ENCODE results near the gene STARD13.

Gene STARD13

GRCh38 chr13:33212396-33212795 is 73.2 kb downstream of the STARD13 start:
- H3K27me3 ChIP-seq (ENCODE audit: insufficient read depth, low read length): no peaks in the 10 kb centered on the region
- no peaks in the 10 kb centered on the region for H3K36me3 ChIP-seq (ENCODE audit: insufficient read depth, low read length)
- H3K4me1 ChIP-seq (ENCODE audit: insufficient read depth, low read length): peaks cover 18% of the 10 kb centered on the region
- H2AFZ ChIP-seq (ENCODE audit: low read depth, low read length): no peak overlapping the region
- H3K9me3 ChIP-seq (ENCODE audit: low read length): no peaks in the 10 kb centered on the region
- H3K4me3 ChIP-seq (ENCODE audit: low read length): no peak overlapping the region

- H3K36me3 ChIP-seq (ENCODE audit: insufficient read depth, low read length): no peaks in the 10 kb centered on the region
- no peaks in the 10 kb centered on the region for H3K27me3 ChIP-seq (ENCODE audit: insufficient read depth, low read length)
- H3K9me3 ChIP-seq (ENCODE audit: low read length): no peaks in the 10 kb centered on the region
- no peak overlapping the region for H2AFZ ChIP-seq (ENCODE audit: low read depth, low read length)
- peaks cover 18% of the 10 kb centered on the region for H3K4me1 ChIP-seq (ENCODE audit: insufficient read depth, low read length)
- no peak overlapping the region for H3K4me3 ChIP-seq (ENCODE audit: low read length)
Measured at GRCh38 chr13:33210090-33210489, 75.5 kb downstream of the STARD13 start.

GRCh38 chr13:33208290-33209220 is 77.0 kb downstream of the STARD13 start:
- peaks cover 5% of the 10 kb centered on the region for H3K4me1 ChIP-seq (ENCODE audit: insufficient read depth, low read length)
- no peaks in the 10 kb centered on the region for H3K9me3 ChIP-seq (ENCODE audit: low read length)
- no peaks in the 10 kb centered on the region for H3K36me3 ChIP-seq (ENCODE audit: insufficient read depth, low read length)
- H3K4me3 ChIP-seq (ENCODE audit: low read length): no peak overlapping the region
- H2AFZ ChIP-seq (ENCODE audit: low read depth, low read length): no peak overlapping the region
- H3K27me3 ChIP-seq (ENCODE audit: insufficient read depth, low read length): no peaks in the 10 kb centered on the region

GRCh38 chr13:33207615-33207961 is 78.0 kb downstream of the STARD13 start:
- no peak overlapping the region for H3K4me3 ChIP-seq (ENCODE audit: low read length)
- no peaks in the 10 kb centered on the region for H3K36me3 ChIP-seq (ENCODE audit: insufficient read depth, low read length)
- peaks cover 2% of the 10 kb centered on the region for H3K4me1 ChIP-seq (ENCODE audit: insufficient read depth, low read length)

GRCh38 chr13:33206945-33207614 is 78.5 kb downstream of the STARD13 start:
- Histone ChIP-seq H3K36me3 (ENCODE audit: insufficient read depth, low read length) (no peaks in the 10 kb centered on the region), H2AFZ (ENCODE audit: low read depth, low read length) (no peak overlapping the region), H3K4me1 (ENCODE audit: insufficient read depth, low read length) (peaks cover 2% of the 10 kb centered on the region), H3K27me3 (ENCODE audit: insufficient read depth, low read length) (no peaks in the 10 kb centered on the region), H3K9me3 (ENCODE audit: low read length) (no peaks in the 10 kb centered on the region), H3K4me3 (ENCODE audit: low read length) (no peak overlapping the region)

More at GRCh38 chr13:33207615-33207961, 78.0 kb downstream of the STARD13 start:
- Histone ChIP-seq H2AFZ (ENCODE audit: low read depth, low read length) (no peak overlapping the region), H3K27me3 (ENCODE audit: insufficient read depth, low read length) (no peaks in the 10 kb centered on the region), H3K9me3 (ENCODE audit: low read length) (no peaks in the 10 kb centered on the region)

- no peaks in the 10 kb centered on the region for H3K36me3 ChIP-seq (ENCODE audit: insufficient read depth, low read length)
- no peak overlapping the region for H2AFZ ChIP-seq (ENCODE audit: low read depth, low read length)
- peaks cover 2% of the 10 kb centered on the region for H3K4me1 ChIP-seq (ENCODE audit: insufficient read depth, low read length)
- H3K27me3 ChIP-seq (ENCODE audit: insufficient read depth, low read length): no peaks in the 10 kb centered on the region
- no peaks in the 10 kb centered on the region for H3K9me3 ChIP-seq (ENCODE audit: low read length)
- no peak overlapping the region for H3K4me3 ChIP-seq (ENCODE audit: low read length)
Measured at GRCh38 chr13:33206425-33206824, 79.1 kb downstream of the STARD13 start.

GRCh38 chr13:33205804-33206221 is 79.7 kb downstream of the STARD13 start:
- no peak overlapping the region for H2AFZ ChIP-seq (ENCODE audit: low read depth, low read length)
- no peak overlapping the region for H3K4me3 ChIP-seq (ENCODE audit: low read length)
- H3K9me3 ChIP-seq (ENCODE audit: low read length): no peaks in the 10 kb centered on the region
- no peaks in the 10 kb centered on the region for H3K36me3 ChIP-seq (ENCODE audit: insufficient read depth, low read length)
- peaks cover 2% of the 10 kb centered on the region for H3K4me1 ChIP-seq (ENCODE audit: insufficient read depth, low read length)
- H3K27me3 ChIP-seq (ENCODE audit: insufficient read depth, low read length): no peaks in the 10 kb centered on the region

- no peak overlapping the region for H2AFZ ChIP-seq (ENCODE audit: low read depth, low read length)
- peaks cover 2% of the 10 kb centered on the region for H3K4me1 ChIP-seq (ENCODE audit: insufficient read depth, low read length)
- H3K9me3 ChIP-seq (ENCODE audit: low read length): no peaks in the 10 kb centered on the region
- H3K4me3 ChIP-seq (ENCODE audit: low read length): no peak overlapping the region
- H3K27me3 ChIP-seq (ENCODE audit: insufficient read depth, low read length): no peaks in the 10 kb centered on the region
- no peaks in the 10 kb centered on the region for H3K36me3 ChIP-seq (ENCODE audit: insufficient read depth, low read length)
Measured at GRCh38 chr13:33205224-33205623, 80.3 kb downstream of the STARD13 start.

GRCh38 chr13:33204130-33204927 is 81.2 kb downstream of the STARD13 start:
- no peak overlapping the region for H2AFZ ChIP-seq (ENCODE audit: low read depth, low read length)
- no peaks in the 10 kb centered on the region for H3K9me3 ChIP-seq (ENCODE audit: low read length)
- no peaks in the 10 kb centered on the region for H3K27me3 ChIP-seq (ENCODE audit: insufficient read depth, low read length)
- H3K4me1 ChIP-seq (ENCODE audit: insufficient read depth, low read length): peaks cover 2% of the 10 kb centered on the region
- H3K36me3 ChIP-seq (ENCODE audit: insufficient read depth, low read length): no peaks in the 10 kb centered on the region
- no peak overlapping the region for H3K4me3 ChIP-seq (ENCODE audit: low read length)

- Histone ChIP-seq H2AFZ (ENCODE audit: low read depth, low read length) (no peak overlapping the region), H3K27me3 (ENCODE audit: insufficient read depth, low read length) (no peaks in the 10 kb centered on the region), H3K4me1 (ENCODE audit: insufficient read depth, low read length) (peaks cover 2% of the 10 kb centered on the region), H3K9me3 (ENCODE audit: low read length) (no peaks in the 10 kb centered on the region), H3K4me3 (ENCODE audit: low read length) (no peak overlapping the region), H3K36me3 (ENCODE audit: insufficient read depth, low read length) (no peaks in the 10 kb centered on the region)
Measured at GRCh38 chr13:33202644-33203169, 82.8 kb downstream of the STARD13 start.

- no peak overlapping the region for H2AFZ ChIP-seq (ENCODE audit: low read depth, low read length)
- no peaks in the 10 kb centered on the region for H3K36me3 ChIP-seq (ENCODE audit: insufficient read depth, low read length)
- no peaks in the 10 kb centered on the region for H3K4me1 ChIP-seq (ENCODE audit: insufficient read depth, low read length)
- H3K27me3 ChIP-seq (ENCODE audit: insufficient read depth, low read length): no peaks in the 10 kb centered on the region
- no peaks in the 10 kb centered on the region for H3K9me3 ChIP-seq (ENCODE audit: low read length)
- H3K4me3 ChIP-seq (ENCODE audit: low read length): no peak overlapping the region
Measured at GRCh38 chr13:33201659-33202058, 83.9 kb downstream of the STARD13 start.

- no peaks in the 10 kb centered on the region for H3K36me3 ChIP-seq (ENCODE audit: insufficient read depth, low read length)
- peaks cover 10% of the 10 kb centered on the region for H3K4me1 ChIP-seq (ENCODE audit: insufficient read depth, low read length)
- H3K9me3 ChIP-seq (ENCODE audit: low read length): no peaks in the 10 kb centered on the region
- no peaks in the 10 kb centered on the region for H3K27me3 ChIP-seq (ENCODE audit: insufficient read depth, low read length)
- no peak overlapping the region for H2AFZ ChIP-seq (ENCODE audit: low read depth, low read length)
- H3K4me3 ChIP-seq (ENCODE audit: low read length): no peak overlapping the region
Measured at GRCh38 chr13:33199289-33199850, 86.2 kb downstream of the STARD13 start.

All from neuron (in vitro differentiated cells).